Measurements from ENCODE around the gene FIBCD1. TPM values are rescaled to one million over a fixed set of nuclear protein-coding genes. Genes with fewer than 3 reads are reported as not detected.

Gene FIBCD1
- total and polyA plus RNA-seq, 9 donors: 0.04 to 0.13 (median 0.08) TPM; not detected in 5

DNA sequence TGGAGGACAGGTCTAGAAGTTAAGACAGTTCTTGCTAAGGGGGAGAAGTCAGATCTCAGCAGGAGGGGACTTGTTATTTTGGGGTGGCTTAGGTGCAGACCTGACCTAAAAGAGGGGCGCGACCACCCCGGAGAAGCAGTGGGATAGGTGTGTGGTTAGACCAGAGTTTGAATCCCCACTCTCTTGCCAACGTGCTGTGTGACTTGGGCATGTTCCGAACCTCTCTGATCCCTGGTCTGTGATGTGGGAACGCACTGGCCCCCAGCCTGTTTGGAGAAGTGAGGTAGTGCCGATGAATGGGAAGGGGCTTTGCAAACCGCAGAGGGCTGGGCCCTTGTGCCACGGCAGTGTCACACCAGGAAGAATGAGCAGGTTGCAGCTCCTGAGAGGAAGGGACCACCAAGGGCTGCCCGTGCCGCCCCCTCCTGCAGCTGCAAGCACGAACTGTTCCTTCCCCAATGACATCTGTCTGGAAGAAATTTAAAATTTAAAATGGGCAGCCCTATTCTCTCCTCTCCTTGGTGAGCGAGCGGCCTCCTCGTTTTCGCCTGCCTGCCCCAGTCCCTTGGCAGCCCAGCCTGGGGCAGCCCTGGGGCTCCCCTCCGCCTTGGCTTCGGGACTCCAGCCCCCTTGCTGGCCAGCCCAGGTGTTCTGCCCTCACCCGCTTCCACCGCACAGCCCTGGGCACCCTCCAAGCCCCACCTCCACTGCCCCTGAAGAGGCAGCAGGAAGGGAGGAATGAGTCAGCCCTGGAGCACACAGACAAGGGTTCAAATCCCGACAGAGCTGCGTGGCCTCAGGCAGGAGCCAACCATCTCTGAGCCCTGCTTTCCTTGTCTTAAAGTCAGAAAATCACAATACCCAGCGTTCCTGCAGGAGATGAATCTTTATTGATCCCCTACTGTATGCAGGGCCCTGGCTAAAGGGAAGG, 1.6 kb downstream of the FIBCD1 start:
- Histone ChIP-seq H3K4me3 (ENCODE audit: low read length) (no peak overlapping the region), H3K36me3 (ENCODE audit: control insufficient read depth, insufficient read depth, low read length) (no peaks in the 10 kb centered on the region), H3K9me3 (replicated peaks; ENCODE audit: control insufficient read depth, low read depth, low read length) (no peaks in the 10 kb centered on the region), H3K27me3 (ENCODE audit: control insufficient read depth, insufficient read depth, low read length) (peaks cover 96% of the 10 kb centered on the region), H3K4me1 (ENCODE audit: control insufficient read depth, insufficient read depth, low read length) (peaks cover 29% of the 10 kb centered on the region), H3K27ac (ENCODE audit: low read length) (no peak overlapping the region)
- 49% methylated on average over 19 of the region's 23 CpGs for WGBS (ENCODE audit: insufficient coverage)
- DNase-seq: no peak

- Histone ChIP-seq H3K4me3 (ENCODE audit: low read length) (no peak overlapping the region), H3K36me3 (ENCODE audit: control insufficient read depth, insufficient read depth, low read length) (no peaks in the 10 kb centered on the region), H3K27ac (ENCODE audit: low read length) (no peak overlapping the region), H3K4me1 (ENCODE audit: control insufficient read depth, insufficient read depth, low read length) (peaks cover 33% of the 10 kb centered on the region), H3K27me3 (ENCODE audit: control insufficient read depth, insufficient read depth, low read length) (peaks cover 94% of the 10 kb centered on the region), H3K9me3 (replicated peaks; ENCODE audit: control insufficient read depth, low read depth, low read length) (no peaks in the 10 kb centered on the region)
- 64% methylated on average over 7 of the region's 12 CpGs for WGBS (ENCODE audit: insufficient coverage)
- DNase-seq: peak; percentile 51
These were observed 2.5 kb downstream of the FIBCD1 start for GRCh38 chr9:130936285-130937117.

GRCh38 chr9:130935648-130936271, 3.3 kb downstream of the FIBCD1 start:
- DNase-seq: no peak
- H3K27ac ChIP-seq (ENCODE audit: low read length): no peak overlapping the region
- H3K4me1 ChIP-seq (ENCODE audit: control insufficient read depth, insufficient read depth, low read length): peaks cover 30% of the 10 kb centered on the region
- H3K36me3 ChIP-seq (ENCODE audit: control insufficient read depth, insufficient read depth, low read length): no peaks in the 10 kb centered on the region
- no peaks in the 10 kb centered on the region for H3K9me3 ChIP-seq (replicated peaks; ENCODE audit: control insufficient read depth, low read depth, low read length)
- peaks cover 90% of the 10 kb centered on the region for H3K27me3 ChIP-seq (ENCODE audit: control insufficient read depth, insufficient read depth, low read length)
- H3K4me3 ChIP-seq (ENCODE audit: low read length): no peak overlapping the region
- WGBS (ENCODE audit: insufficient coverage): 48% methylated on average over 11 of the region's 13 CpGs

DNA sequence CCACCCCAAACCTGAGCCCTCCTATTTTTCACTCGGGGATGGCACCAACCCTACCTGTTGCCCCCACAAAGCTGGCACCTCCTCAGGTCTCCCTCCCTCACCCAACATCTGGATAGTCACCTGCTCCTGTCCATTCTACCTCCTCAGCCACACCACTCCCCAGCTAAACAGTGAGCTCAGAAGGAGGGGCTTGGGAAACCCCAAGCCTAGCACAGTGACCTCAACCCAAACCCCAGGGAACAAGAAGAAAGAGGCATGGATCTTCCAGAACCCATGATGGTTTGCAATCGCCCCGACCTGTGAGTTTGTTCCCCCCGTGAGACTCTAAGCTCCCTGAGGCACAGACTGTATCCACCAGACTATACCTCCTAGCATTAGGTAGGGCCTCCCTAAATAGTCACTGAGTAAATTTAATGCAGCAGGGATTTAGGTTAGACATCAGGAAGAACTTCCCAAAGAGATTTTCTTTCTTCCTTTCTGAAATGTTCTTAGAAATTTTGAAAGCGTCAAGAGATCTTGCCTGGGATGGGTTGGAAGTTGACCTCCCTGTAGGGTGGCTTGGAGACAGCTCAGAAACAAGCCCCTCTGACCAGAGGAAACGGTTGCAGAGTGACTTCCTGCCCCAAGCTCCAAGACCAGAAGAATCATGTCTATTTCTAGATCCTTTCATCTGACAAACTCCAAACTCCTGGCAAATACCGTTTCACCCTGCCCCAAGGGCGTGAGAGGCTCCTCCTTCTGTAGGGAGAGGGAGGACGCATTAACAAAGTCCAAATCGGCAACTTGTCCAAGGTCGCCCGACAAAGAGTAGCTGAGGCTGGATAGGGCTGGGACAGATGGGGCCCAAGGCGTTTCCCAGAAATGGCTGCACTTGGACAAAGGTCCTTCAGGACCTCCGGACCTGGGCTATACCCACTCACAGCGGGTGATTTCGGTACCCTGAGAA, 4.1 kb downstream of the FIBCD1 start:
- Histone ChIP-seq H3K4me1 (ENCODE audit: control insufficient read depth, insufficient read depth, low read length) (peaks cover 29% of the 10 kb centered on the region), H3K27ac (ENCODE audit: low read length) (no peak overlapping the region), H3K27me3 (ENCODE audit: control insufficient read depth, insufficient read depth, low read length) (peaks cover 82% of the 10 kb centered on the region), H3K4me3 (ENCODE audit: low read length) (no peak overlapping the region), H3K9me3 (replicated peaks; ENCODE audit: control insufficient read depth, low read depth, low read length) (no peaks in the 10 kb centered on the region), H3K36me3 (ENCODE audit: control insufficient read depth, insufficient read depth, low read length) (no peaks in the 10 kb centered on the region)
- DNase-seq: no peak
- WGBS (ENCODE audit: insufficient coverage): 81% methylated on average over 5 of the region's 16 CpGs

- Histone ChIP-seq H3K9me3 (replicated peaks; ENCODE audit: control insufficient read depth, low read depth, low read length) (no peaks in the 10 kb centered on the region), H3K27me3 (ENCODE audit: control insufficient read depth, insufficient read depth, low read length) (peaks cover 76% of the 10 kb centered on the region), H3K27ac (ENCODE audit: low read length) (no peak overlapping the region), H3K4me3 (ENCODE audit: low read length) (no peak overlapping the region), H3K36me3 (ENCODE audit: control insufficient read depth, insufficient read depth, low read length) (no peaks in the 10 kb centered on the region), H3K4me1 (ENCODE audit: control insufficient read depth, insufficient read depth, low read length) (peaks cover 29% of the 10 kb centered on the region)
- no peak for DNase-seq
- WGBS (ENCODE audit: insufficient coverage): 49% methylated on average over 11 of the region's 11 CpGs
These were observed 4.8 kb downstream of the FIBCD1 start for GRCh38 chr9:130934246-130934645.

DNA sequence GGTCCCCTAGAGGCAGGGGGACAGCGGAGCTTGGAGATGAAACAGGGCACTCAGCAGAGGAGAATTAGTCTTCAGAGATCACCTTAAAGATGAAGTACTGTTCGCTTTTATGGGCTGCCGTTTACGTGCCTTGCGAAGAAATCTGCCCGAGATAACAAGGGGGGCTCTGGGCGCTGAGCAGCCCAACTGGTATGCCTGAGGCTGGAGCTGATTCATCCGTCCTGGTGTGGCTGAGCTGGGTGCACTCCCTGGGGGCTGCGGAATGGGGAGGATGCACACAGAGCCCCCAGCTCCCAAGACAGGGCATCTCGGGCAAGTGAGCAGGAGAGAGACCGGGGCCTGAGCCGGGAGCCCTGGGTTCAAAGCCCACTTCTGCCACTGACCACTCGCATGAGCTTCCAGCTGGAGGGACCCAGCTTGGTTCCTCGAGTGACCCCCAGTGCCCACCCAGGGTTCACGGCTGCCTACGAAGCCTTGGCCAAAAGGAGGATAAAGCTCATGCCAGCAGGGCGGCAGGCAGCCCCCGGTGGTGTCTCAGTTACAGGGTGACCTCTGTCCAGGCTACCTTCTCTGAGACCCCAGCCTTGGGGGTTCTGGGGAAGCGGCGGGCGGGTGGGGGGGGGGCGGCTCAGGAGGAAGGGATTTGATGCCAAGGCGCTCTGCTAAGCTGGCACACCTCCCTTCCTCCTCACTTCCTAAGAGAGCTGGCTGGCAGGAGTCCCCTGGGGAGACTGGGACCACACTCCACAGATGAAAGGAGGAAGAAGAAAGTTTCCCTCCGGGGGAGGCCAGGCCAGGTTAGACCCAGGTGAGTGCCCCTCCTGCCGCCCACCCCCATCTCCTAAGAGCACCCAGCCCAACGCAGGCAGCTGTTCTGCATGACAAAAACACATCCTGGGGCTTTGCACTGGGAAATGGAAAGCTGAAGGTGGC, 5.7 kb downstream of the FIBCD1 start:
- H3K27me3 ChIP-seq (ENCODE audit: control insufficient read depth, insufficient read depth, low read length): peaks cover 69% of the 10 kb centered on the region
- H3K36me3 ChIP-seq (ENCODE audit: control insufficient read depth, insufficient read depth, low read length): no peaks in the 10 kb centered on the region
- H3K9me3 ChIP-seq (replicated peaks; ENCODE audit: control insufficient read depth, low read depth, low read length): no peaks in the 10 kb centered on the region
- H3K4me3 ChIP-seq (ENCODE audit: low read length): no peak overlapping the region
- 19% methylated on average over 14 of the region's 26 CpGs for WGBS (ENCODE audit: insufficient coverage)
- peaks cover 32% of the 10 kb centered on the region for H3K4me1 ChIP-seq (ENCODE audit: control insufficient read depth, insufficient read depth, low read length)
- no peak for DNase-seq
- no peak overlapping the region for H3K27ac ChIP-seq (ENCODE audit: low read length)

- no peaks in the 10 kb centered on the region for H3K9me3 ChIP-seq (replicated peaks; ENCODE audit: control insufficient read depth, low read depth, low read length)
- H3K4me3 ChIP-seq (ENCODE audit: low read length): no peak overlapping the region
- H3K27me3 ChIP-seq (ENCODE audit: control insufficient read depth, insufficient read depth, low read length): peaks cover 60% of the 10 kb centered on the region
- 22% methylated on average over 16 of the region's 21 CpGs for WGBS (ENCODE audit: insufficient coverage)
- peak overlapping the region; percentile 23 for H3K27ac ChIP-seq (ENCODE audit: low read length)
- DNase-seq: no peak
- peaks cover 27% of the 10 kb centered on the region for H3K4me1 ChIP-seq (ENCODE audit: control insufficient read depth, insufficient read depth, low read length)
- H3K36me3 ChIP-seq (ENCODE audit: control insufficient read depth, insufficient read depth, low read length): no peaks in the 10 kb centered on the region
These were observed 6.6 kb downstream of the FIBCD1 start for GRCh38 chr9:130932255-130933079.

GRCh38 chr9:130931508-130932254, 7.4 kb downstream of the FIBCD1 start:
- Histone ChIP-seq H3K27ac (ENCODE audit: low read length) (peak overlapping the region; percentile 23), H3K27me3 (ENCODE audit: control insufficient read depth, insufficient read depth, low read length) (peaks cover 52% of the 10 kb centered on the region), H3K4me3 (ENCODE audit: low read length) (no peak overlapping the region), H3K36me3 (ENCODE audit: control insufficient read depth, insufficient read depth, low read length) (no peaks in the 10 kb centered on the region), H3K9me3 (replicated peaks; ENCODE audit: control insufficient read depth, low read depth, low read length) (no peaks in the 10 kb centered on the region), H3K4me1 (ENCODE audit: control insufficient read depth, insufficient read depth, low read length) (peaks cover 26% of the 10 kb centered on the region)
- whole genome bisulfite sequencing (ENCODE audit: insufficient coverage): 64% methylated on average over 13 of the region's 20 CpGs
- peak; percentile 82 for DNase-seq

Data from muscle of leg (tissue), 11 donors.